Neural cell (in vitro differentiated cells): ENCODE results near the gene USO1.

Experiments
- CTCF ChIP-seq: fragments of 450-650 bp; IDR thresholded peaks from 2 replicates; pipeline ENCODE4 v1.5.1; 2014; ENCODE audit warnings: antibody characterized with exemption, mild to moderate bottlenecking, moderate library complexity; ENCODE audit not compliant: poor library complexity, severe bottlenecking
- SMC3 ChIP-seq: fragments of 450-650 bp; conservative IDR thresholded peaks from 2 replicates; pipeline ENCODE4 v1.6.1; 2014; ENCODE audit warnings: antibody characterized with exemption, mild to moderate bottlenecking, moderate library complexity; ENCODE audit not compliant: poor library complexity

GRCh38 chr4:75705198-75705977 is 19.0 kb upstream of the USO1 start:
- TF ChIP-seq CTCF (no peak), SMC3 (no peak)
